ENCODE data around the gene PCID2. TPM values are rescaled to one million over a fixed set of nuclear protein-coding genes. Genes with fewer than 3 reads are reported as not detected.
A peak's percentile ranks its signal among the peaks of the same experiment; 100 is the strongest.

The PCID2 gene
- total and polyA plus RNA-seq, 2 of the 13 experiments (the other 11 are each of a cell fraction or from before 2014, with no cell fraction given): 65.0 to 111 TPM

GRCh38 chr13:113208421-113209335 is at the start of gene PCID2 (continued):
- TF ChIP-seq ZNF550 (CRISPR knock-in tag; IDR thresholded peaks at IDR 0.05; ENCODE audit: borderline replicate concordance) (peak; percentile 63; the same call in 1 of the 2 replicates), ZNF768 (CRISPR knock-in tag; IDR thresholded peaks at IDR 0.05) (peak; percentile 76), NR1H2 (CRISPR knock-in tag; IDR thresholded peaks at IDR 0.05; ENCODE audit: borderline replicate concordance, low read depth) (no peak; the same call in 1 of the 2 replicates), ZSCAN5A (CRISPR knock-in tag; IDR thresholded peaks at IDR 0.05; ENCODE audit: borderline replicate concordance) (peak; percentile 73), ZNF432 (CRISPR knock-in tag; IDR thresholded peaks at IDR 0.05; ENCODE audit: borderline replicate concordance) (no peak), CENPT (CRISPR knock-in tag; IDR thresholded peaks at IDR 0.05; ENCODE audit: low read depth) (no peak), KDM6A (CRISPR knock-in tag; IDR thresholded peaks at IDR 0.05; ENCODE audit: low read depth) (no peak), ZSCAN22 (CRISPR knock-in tag; IDR thresholded peaks at IDR 0.05) (0 out of 2 replicates have a peak, but pooled peaks have one; percentile 2), KLF6 (CRISPR knock-in tag; IDR thresholded peaks at IDR 0.05) (peak; percentile 94), ETS1 (CRISPR knock-in tag; IDR thresholded peaks at IDR 0.05) (peak; percentile 76; the same call in 1 of the 2 replicates), LRRFIP1 (CRISPR knock-in tag; conservative IDR thresholded peaks at IDR 0.05) (0 out of 2 replicates have a peak, but pooled peaks have one; percentile 79), ZNF816 (CRISPR knock-in tag; IDR thresholded peaks at IDR 0.05; ENCODE audit: borderline replicate concordance) (peak; percentile 94), ZNF3 (CRISPR knock-in tag; IDR thresholded peaks at IDR 0.05) (peak; percentile 68; the same call in 1 of the 2 replicates), SRY (CRISPR knock-in tag; IDR thresholded peaks at IDR 0.05) (no peak), TERF1 (CRISPR knock-in tag; IDR thresholded peaks at IDR 0.05) (no peak), RARG (CRISPR knock-in tag; IDR thresholded peaks at IDR 0.05; ENCODE audit: low read depth) (no peak), CBX2 (IDR thresholded peaks at IDR 0.05; ENCODE audit: low read depth, low read length) (no peak), CBX2 (CRISPR knock-in tag; IDR thresholded peaks at IDR 0.05; ENCODE audit: low read depth) (no peak), HNF4A (CRISPR knock-in tag; IDR thresholded peaks at IDR 0.05) (peak; percentile 61; the same call in 1 of the 2 replicates), RXRA (CRISPR knock-in tag; IDR thresholded peaks at IDR 0.05) (peak; percentile 87; the same call in 1 of the 2 replicates), NKX3-1 (CRISPR knock-in tag; IDR thresholded peaks at IDR 0.05) (peak; percentile 77), ZNF660 (CRISPR knock-in tag; IDR thresholded peaks at IDR 0.05; ENCODE audit: borderline replicate concordance, low read depth) (0 out of 2 replicates have a peak, but pooled peaks have one; percentile 67), RBM22 (optimal IDR thresholded peaks at IDR 0.05; ENCODE audit: low read length) (peak; percentile 85), SMARCE1 (IDR thresholded peaks at IDR 0.05; ENCODE audit: borderline replicate concordance) (no peak)

All from HepG2 (cell line).